ENCODE results near the gene TINAGL1. TPM values are rescaled to one million over a fixed set of nuclear protein-coding genes. Genes with fewer than 3 reads are reported as not detected.

Gene TINAGL1
- 17.3 and 278 TPM in 2 replicates for total RNA-seq (ENCODE audit: low replicate concordance)

GRCh38 chr1:31576201-31576669 lies at the start of gene TINAGL1:
Gene TINAGL1, plus strand, starts transcription at chr1:31576515. Its CDS starts 634 bp downstream, at chr1:31577149.

GRCh38 chr1:31617218-31617915 lies 41.1 kb downstream of the TINAGL1 start, which contains the start of gene HCRTR1:
Gene HCRTR1, plus strand, starts transcription at chr1:31617689. Its CDS starts 1,504 bp downstream, at chr1:31619193.

Other genes starting within 250 kb of the TINAGL1 start
- gene FABP3, start 203.4 kb upstream of the TINAGL1 start, total RNA-seq (ENCODE audit: low replicate concordance): 19.1 and 79.4 TPM in 2 replicates
- gene SERINC2, start 163.3 kb upstream of the TINAGL1 start, total RNA-seq (ENCODE audit: low replicate concordance): 1.5 and 4.4 TPM in 2 replicates
- under 0.01 TPM in 1 of 2 replicates, not detected in the other for gene HCRTR1, start 41.2 kb downstream of the TINAGL1 start, total RNA-seq (ENCODE audit: low replicate concordance)
- 43.3 and 77.3 TPM in 2 replicates for gene PEF1, start 68.4 kb downstream of the TINAGL1 start, total RNA-seq (ENCODE audit: low replicate concordance)
- gene COL16A1, start 127.5 kb downstream of the TINAGL1 start, total RNA-seq (ENCODE audit: low replicate concordance): 38.7 and 119 TPM in 2 replicates
- 6.2 and 7.7 TPM in 2 replicates for gene ADGRB2, start 187.8 kb downstream of the TINAGL1 start, total RNA-seq (ENCODE audit: low replicate concordance)
- gene SPOCD1, start 239.5 kb downstream of the TINAGL1 start, total RNA-seq (ENCODE audit: low replicate concordance): 7.0 and 14.7 TPM in 2 replicates

Measured in smooth muscle cell of the coronary artery (primary cell).